Psoas muscle (tissue), 8 donors: ENCODE data around the gene GPS1. TPM values are rescaled to one million over a fixed set of nuclear protein-coding genes. Genes with fewer than 3 reads are reported as not detected.
A peak's percentile ranks its signal among the peaks of the same experiment; 100 is the strongest.
"Not testable (repeated sequence)": the region's sequence is repeated elsewhere in the genome, so short reads cannot be mapped to it uniquely, and the experiment has no call there.

ENCODE experiments used
- ATAC-seq, 4 donors: fragments of 200-7000 bp; cut with Tn5 transposase; one replicate each; pipeline ENCODE4 v1.9.1; 2020; ENCODE audit warnings: moderate library complexity in 3 of 4, mild to moderate bottlenecking in 2 of 4
- DNase-seq, 2 donors: peaks; one replicate each; pipeline ENCODE4 v3.0.0-alpha.2; 2020
- H3K27ac ChIP-seq: fragments of 200-600 bp; one replicate; pipeline ENCODE4 v1.8.0; 2022
- H3K27me3 ChIP-seq, 3 donors: fragments of 200-600 bp in 1 of 3; one replicate each; pipeline versions ENCODE4 v1.6.1 to v1.8.0; 2013 to 2022; ENCODE audit warnings: low read length in 2 of 3, mild to moderate bottlenecking in 2 of 3, moderate library complexity in 1 of 3; ENCODE audit not compliant: insufficient read depth in 3 of 3
- H3K36me3 ChIP-seq, 2 donors: fragments of 200-600 bp in 1 of 2; one replicate each; pipeline versions ENCODE4 v1.6.1 to v1.8.0; 2013 to 2022; ENCODE audit warnings: low read depth in 1 of 2, mild to moderate bottlenecking in 1 of 2, moderate library complexity in 1 of 2; ENCODE audit not compliant: insufficient read depth in 1 of 2
- H3K4me1 ChIP-seq: fragments of 200-600 bp; one replicate; pipeline ENCODE4 v1.8.0; 2022
- H3K4me3 ChIP-seq: fragments of 200-600 bp; one replicate; pipeline ENCODE4 v1.8.0; 2022; ENCODE audit warnings: mild to moderate bottlenecking
- H3K9me3 ChIP-seq: fragments of 200-600 bp; one replicate; pipeline ENCODE4 v1.8.0; 2022
- WGBS, 3 donors: extraction: QIAGEN DNeasy Blood & Tissue Kit; methylation state at CpG; one replicate each; pipeline versions ENCODE4 v1.1.6 to v1.1.7; 2013; 5-methylcytosine and 5-hydroxymethylcytosine counted together
- intact Hi-C, 2 donors: fragments of 100-400 bp; cut with DNase I; formaldehyde crosslinking; loops; one replicate each; pipeline versions ENCODE4 v1.11.0 to v1.14.2; 2022
- polyA plus RNA-seq, 3 donors: library from polyadenylated mRNA; stranded (reverse); fragments of 200-250 nt; gene quantifications; one replicate each; pipeline ENCODE4 v1.2.3, GENCODE V29; 2013
- total RNA-seq, 4 donors: library from RNA; stranded (reverse); fragmentation: NEBNext Ultra II Directional in 2 of 4; extraction: Animal tissue kit (Norgen Biotek cat#: 25700) in 2 of 4; gene quantifications; one replicate each; pipeline versions ENCODE4 v1.2.1 to v1.2.4, GENCODE V29; 2021 to 2023
- TF ChIP-seq, protein P1 (sequence below): fragments of 200-600 bp; IDR thresholded peaks from one replicate; pipeline ENCODE4 v1.8.0; 2022; ENCODE audit warnings: antibody characterized with exemption
- donor health status: healthy with polysubstance abuse.
- donor health status: DM: no; HTN: no; CAD: no; lungs with moderate emphysema.
- donor health status: Bipolar disorder and iron deficiency.
- donor health status: healthy.
- donor health status: DM: yes; HTN: yes; CAD: no.
- donor health status: DM: no; HTN: no; CAD: no.
- donor health status: DM: no; HTN: no; CAD: no.
- donor health status: DM: yes; HTN: yes; CAD: no.

Gene GPS1
- total and polyA plus RNA-seq, 7 donors = 87.1 to 114 (median 104) TPM

DNA sequence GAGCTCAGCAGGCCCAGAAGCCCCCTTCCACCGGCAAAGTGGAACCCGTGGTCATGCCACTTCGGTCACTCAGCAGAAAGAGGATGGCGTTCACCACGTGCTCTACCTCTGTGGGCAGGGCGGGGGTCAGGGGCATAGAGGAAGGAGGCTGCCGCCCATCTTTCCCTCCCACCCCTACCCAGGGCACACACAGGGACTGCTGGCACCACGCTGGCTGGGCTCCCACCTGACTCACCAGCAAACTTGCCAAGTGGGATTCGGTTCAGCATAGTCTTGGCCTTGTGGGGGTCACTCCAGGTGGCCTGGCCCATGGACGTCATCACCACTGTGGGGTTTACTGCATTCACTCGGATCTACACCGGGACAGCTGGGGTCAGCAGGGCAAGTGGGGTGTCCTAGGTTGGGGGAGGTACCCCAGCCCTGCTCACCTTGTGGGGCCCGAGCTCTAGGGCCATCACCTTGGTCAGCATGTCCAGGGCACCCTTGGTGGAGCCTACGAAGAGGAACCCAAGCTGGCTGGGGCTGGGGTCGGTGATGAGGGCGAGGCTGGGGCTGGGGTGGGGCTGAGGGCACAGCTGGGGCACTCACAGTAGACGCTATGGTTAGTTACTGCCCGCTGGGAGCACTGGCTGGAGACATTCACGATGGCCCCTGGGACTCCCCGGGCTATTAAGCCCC lies 15.6 kb upstream of the GPS1 start:
- DNase-seq = peak; percentile 58 to 79
- Histone ChIP-seq H3K27ac (peak overlapping the region; percentile 93), H3K36me3 (peaks cover 0 to 7% of the 10 kb centered on the region in 2 donors), H3K4me3 (peak overlapping the region; percentile 70), H3K4me1 (peaks cover 12% of the 10 kb centered on the region), H3K9me3 (no peaks in the 10 kb centered on the region), H3K27me3 (peaks cover 0 to 13% (median 0%) of the 10 kb centered on the region in 3 donors)
- peak; percentile 25 to 60 (median 36) for ATAC-seq
- 61 to 65% (median 64%) methylated on average over 20 of the region's 20 CpGs for WGBS, 3 donors
- intact Hi-C loops = loop anchor here in 1 of 2 donors (10.0 kb wide), 1 partner anchor 269 kb away; no protein-coding TSS in a partner anchor
- TF ChIP-seq, protein P1, sequence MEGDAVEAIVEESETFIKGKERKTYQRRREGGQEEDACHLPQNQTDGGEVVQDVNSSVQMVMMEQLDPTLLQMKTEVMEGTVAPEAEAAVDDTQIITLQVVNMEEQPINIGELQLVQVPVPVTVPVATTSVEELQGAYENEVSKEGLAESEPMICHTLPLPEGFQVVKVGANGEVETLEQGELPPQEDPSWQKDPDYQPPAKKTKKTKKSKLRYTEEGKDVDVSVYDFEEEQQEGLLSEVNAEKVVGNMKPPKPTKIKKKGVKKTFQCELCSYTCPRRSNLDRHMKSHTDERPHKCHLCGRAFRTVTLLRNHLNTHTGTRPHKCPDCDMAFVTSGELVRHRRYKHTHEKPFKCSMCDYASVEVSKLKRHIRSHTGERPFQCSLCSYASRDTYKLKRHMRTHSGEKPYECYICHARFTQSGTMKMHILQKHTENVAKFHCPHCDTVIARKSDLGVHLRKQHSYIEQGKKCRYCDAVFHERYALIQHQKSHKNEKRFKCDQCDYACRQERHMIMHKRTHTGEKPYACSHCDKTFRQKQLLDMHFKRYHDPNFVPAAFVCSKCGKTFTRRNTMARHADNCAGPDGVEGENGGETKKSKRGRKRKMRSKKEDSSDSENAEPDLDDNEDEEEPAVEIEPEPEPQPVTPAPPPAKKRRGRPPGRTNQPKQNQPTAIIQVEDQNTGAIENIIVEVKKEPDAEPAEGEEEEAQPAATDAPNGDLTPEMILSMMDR = no peak

DNA sequence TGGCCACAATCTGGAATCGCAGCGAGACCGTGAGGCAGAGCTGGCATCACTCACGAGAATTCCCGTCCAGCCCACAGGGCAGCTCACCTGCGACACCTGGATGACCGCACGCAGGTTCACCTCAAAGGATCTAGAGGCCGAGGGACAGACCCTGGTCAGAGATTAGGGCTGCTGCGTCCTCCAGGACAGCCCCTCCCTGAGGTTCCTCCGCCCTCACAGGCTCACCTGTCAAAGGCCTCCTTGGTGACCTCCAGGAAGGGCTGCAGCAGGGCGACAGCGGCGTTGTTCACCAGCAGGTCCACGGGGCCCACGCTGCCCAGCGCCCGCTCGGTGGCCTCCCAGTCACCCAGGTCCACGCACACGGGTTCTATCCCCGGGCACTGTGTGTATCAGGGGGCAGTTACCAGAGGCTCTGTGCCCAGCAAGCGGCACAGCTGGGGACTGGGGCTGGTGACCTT lies 15.0 kb upstream of the GPS1 start:
- peaks cover 12% of the 10 kb centered on the region for H3K4me1 ChIP-seq
- H3K27ac ChIP-seq = peak overlapping the region; percentile 93
- WGBS, 3 donors = 27 to 35% (median 32%) methylated on average over 23 of the region's 23 CpGs
- peaks cover 0 to 7% of the 10 kb centered on the region in 2 donors for H3K36me3 ChIP-seq
- TF ChIP-seq, protein P1 = no peak
- ATAC-seq = peak in 2 of 4 donors; percentile 0 to 2
- no peaks in the 10 kb centered on the region for H3K9me3 ChIP-seq
- intact Hi-C loops = loop anchor here in 1 of 2 donors (10.0 kb wide), 1 partner anchor 268 kb away; no protein-coding TSS in a partner anchor
- peak overlapping the region; percentile 70 for H3K4me3 ChIP-seq
- H3K27me3 ChIP-seq = peaks cover 0 to 12% (median 0%) of the 10 kb centered on the region in 3 donors
- no peak for DNase-seq

DNA sequence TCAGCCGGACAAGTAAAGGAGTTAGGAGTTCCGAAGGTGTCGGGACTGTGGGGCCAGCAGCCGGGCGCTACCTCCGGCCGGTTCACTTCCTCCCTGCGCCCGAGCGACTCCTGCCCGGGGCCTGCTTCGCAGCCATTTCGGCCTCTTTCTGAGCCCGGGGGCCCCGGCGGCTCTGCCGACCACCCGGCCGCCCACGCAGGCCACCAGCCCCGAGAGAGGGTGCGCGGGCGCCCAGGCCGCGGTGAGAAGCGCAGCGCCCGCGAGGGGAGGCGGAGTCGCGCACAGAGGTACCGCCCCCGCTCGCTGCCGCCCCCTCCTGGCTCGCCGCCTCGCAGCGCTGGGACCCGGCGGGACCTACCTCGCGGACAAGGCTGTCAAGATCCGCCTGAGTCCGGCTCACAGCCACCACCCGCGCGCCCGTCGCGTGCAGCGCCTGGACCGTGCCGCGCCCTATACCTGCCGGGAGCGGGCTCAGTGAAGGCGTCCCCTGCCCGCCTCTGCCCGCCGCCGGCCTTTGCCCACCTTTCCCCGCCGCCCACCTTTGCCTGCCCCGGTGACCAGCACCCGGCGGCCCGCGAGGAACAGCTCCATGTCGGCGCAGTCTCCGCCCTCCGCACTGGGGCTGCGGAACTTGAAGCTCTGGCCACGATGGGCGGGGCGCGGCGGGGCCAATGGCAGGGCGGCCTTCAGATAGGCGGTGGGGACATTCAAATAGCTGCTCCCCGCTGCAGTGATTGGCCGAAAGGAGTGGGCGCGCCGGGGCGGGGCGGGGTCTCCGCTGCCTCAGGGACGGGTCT lies 14.4 kb upstream of the GPS1 start, which contains the start of gene DCXR:
Gene DCXR (minus strand): TSS at position 606 of the 797 bp plus-strand sequence. CDS start 15 bp downstream, at position 591.
- Histone ChIP-seq H3K4me3 (peak within 1 kb of the TSS; percentile 70), H3K27ac (peak within 1 kb of the TSS; percentile 93), H3K9me3 (no peaks in the 10 kb centered on the region), H3K36me3 (peaks cover 0 to 7% of the 10 kb centered on the region in 2 donors), H3K27me3 (peaks cover 0 to 7% (median 0%) of the 10 kb centered on the region in 3 donors), H3K4me1 (peaks cover 12% of the 10 kb centered on the region)
- intact Hi-C loops = loop anchor here in 1 of 2 donors (10.0 kb wide), 1 partner anchor 268 kb away; no protein-coding TSS in a partner anchor
- 0 to 1% (median 1%) methylated on average over 39 to 92 of the region's 92 CpGs for WGBS, 3 donors
- TF ChIP-seq, protein P1 = peak; percentile 67
- DNase-seq (peak; percentile 99), ATAC-seq (peak; percentile 94 to 97 (median 96))

DNA sequence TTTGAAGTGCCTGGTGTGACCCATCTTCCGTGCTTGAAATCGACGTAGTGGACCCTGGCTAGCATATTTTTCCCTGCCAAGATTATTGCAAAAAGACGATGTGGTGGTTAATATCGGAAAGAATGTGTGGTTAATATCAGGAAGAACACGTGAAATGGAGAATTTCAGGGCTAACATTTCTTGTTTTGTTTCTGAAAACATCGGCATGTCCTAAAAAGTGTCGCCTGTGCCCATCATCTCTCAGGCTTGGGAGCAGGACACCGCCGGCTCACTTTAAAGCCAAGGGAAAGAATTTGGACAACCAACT lies 13.9 kb upstream of the GPS1 start:
- intact Hi-C loops = loop anchor here in 1 of 2 donors (10.0 kb wide), 1 partner anchor 267 kb away; no protein-coding TSS in a partner anchor
- H3K27me3 ChIP-seq = peaks cover 0 to 1% (median 0%) of the 10 kb centered on the region in 3 donors
- peak overlapping the region; percentile 70 for H3K4me3 ChIP-seq
- H3K4me1 ChIP-seq = peaks cover 12% of the 10 kb centered on the region
- H3K27ac ChIP-seq = peak overlapping the region; percentile 93
- no peak for DNase-seq
- 3 to 7% (median 4%) methylated on average over 10 of the region's 10 CpGs for WGBS, 3 donors
- H3K36me3 ChIP-seq = peaks cover 0 to 7% of the 10 kb centered on the region in 2 donors
- TF ChIP-seq, protein P1 = no peak
- ATAC-seq = no peak
- H3K9me3 ChIP-seq = no peaks in the 10 kb centered on the region

DNA sequence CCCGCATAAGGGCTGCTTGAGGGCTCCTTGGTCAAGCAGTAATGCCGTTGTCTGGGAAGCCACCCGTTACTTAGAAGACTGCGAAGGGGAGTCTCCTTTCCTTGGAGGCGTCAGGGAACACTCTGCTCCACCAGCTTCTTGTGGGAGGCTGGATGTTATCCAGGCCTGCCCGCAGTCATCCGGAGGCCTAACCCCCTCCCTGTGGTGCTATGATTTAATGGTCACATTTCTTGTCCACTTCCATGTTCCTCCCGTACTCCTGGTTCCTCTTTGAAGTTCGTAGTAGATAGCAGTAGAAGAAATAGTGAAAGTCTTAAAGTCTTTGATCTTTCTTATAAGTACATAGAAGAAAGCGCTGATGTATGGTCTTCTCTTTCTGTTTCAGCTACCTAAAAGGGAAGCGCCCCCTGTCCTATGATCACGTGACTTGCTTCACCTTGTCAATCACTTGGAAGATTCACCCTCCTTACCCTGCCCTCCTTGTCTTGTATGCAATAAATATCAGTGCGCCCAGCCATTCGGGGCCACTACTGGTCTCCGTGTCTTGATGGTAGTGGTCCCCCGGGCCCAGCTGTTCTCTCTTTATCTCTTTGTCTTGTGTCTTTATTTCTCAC lies 12.8 kb upstream of the GPS1 start:
- H3K4me3 ChIP-seq, H3K27ac ChIP-seq, H3K9me3 ChIP-seq, DNase-seq, ATAC-seq, H3K27me3 ChIP-seq, H3K36me3 ChIP-seq: not testable (repeated sequence)
- intact Hi-C loops = loop anchor here in 1 of 2 donors (10.0 kb wide), 1 partner anchor 266 kb away; no protein-coding TSS in a partner anchor
- H3K4me1 ChIP-seq = peaks cover 12% of the 10 kb centered on the region
- 86 to 92% (median 90%) methylated on average over 16 of the region's 16 CpGs for WGBS, 3 donors
